ENCODE results near the gene TDO2.

The TDO2 gene

DNA sequence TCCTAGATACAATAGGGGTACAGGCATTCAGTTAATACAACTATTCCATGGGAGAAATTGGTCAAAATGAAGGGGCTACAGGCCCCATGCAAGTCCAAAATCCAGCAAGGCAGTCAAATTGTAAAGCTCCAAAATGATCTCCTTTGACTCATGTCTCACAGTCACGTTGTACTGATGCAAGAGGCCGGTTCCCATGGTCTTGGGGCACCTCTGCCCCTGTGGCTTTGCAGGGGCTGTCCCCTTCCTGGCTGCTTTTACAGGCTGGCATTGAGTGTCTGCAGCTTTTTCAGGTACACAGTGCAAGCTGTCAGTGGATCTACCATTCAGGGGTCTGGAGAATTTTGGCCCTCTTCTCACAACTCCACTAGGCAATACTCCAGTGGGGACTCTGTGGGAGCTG, 24.9 kb upstream of the TDO2 start:
- in situ Hi-C loops (cut with MboI; ENCODE audit: low pct_unique_long_range_greater_than_20kb, low sequenced_read_pairs, unreplicated experiment): no loop called here
- DNase-seq (ENCODE audit: low spot score): no peak
- TF ChIP-seq CTCF (IDR thresholded peaks at IDR 0.05; ENCODE audit: extremely low read depth, insufficient read depth, missing control alignments): no peak

GRCh38 chr4:155879767-155880166, 23.7 kb upstream of the TDO2 start:
- in situ Hi-C loops (cut with MboI; ENCODE audit: low pct_unique_long_range_greater_than_20kb, low sequenced_read_pairs, unreplicated experiment): no loop called here

GRCh38 chr4:155881555-155881954, 21.9 kb upstream of the TDO2 start:
- no peak for TF ChIP-seq CTCF (IDR thresholded peaks at IDR 0.05; ENCODE audit: extremely low read depth, insufficient read depth, missing control alignments)
- no peak for DNase-seq (ENCODE audit: low spot score)
- in situ Hi-C loops (cut with MboI; ENCODE audit: low pct_unique_long_range_greater_than_20kb, low sequenced_read_pairs, unreplicated experiment): no loop called here

More at GRCh38 chr4:155879767-155880166, 23.7 kb upstream of the TDO2 start:
- DNase-seq (ENCODE audit: low spot score): no peak
- TF ChIP-seq CTCF (IDR thresholded peaks at IDR 0.05; ENCODE audit: extremely low read depth, insufficient read depth, missing control alignments): no peak

GRCh38 chr4:155883895-155884294, 19.6 kb upstream of the TDO2 start:
- TF ChIP-seq CTCF (IDR thresholded peaks at IDR 0.05; ENCODE audit: extremely low read depth, insufficient read depth, missing control alignments): no peak

DNA sequence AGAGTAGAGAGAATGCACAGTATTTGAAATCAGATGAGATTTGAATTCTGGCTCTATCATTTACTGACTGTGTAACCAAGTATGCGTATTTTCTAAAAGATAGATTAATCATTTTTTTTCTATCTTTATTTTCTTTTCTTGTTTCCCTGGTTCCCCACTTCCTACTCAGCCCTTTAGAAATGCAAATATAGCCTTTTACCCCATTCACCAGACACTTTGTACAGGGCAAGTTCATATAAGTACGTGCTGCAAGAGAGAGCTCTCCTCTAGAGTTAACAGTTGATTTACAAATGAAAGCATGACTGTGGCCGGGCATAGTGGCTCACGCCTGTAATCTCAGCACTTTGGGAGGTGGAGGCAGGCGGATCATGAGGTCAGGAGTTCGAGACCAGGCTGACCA, 17.8 kb upstream of the TDO2 start:
- no peak for DNase-seq (ENCODE audit: low spot score)
- no peak for TF ChIP-seq CTCF (IDR thresholded peaks at IDR 0.05; ENCODE audit: extremely low read depth, insufficient read depth, missing control alignments)
- in situ Hi-C loops (cut with MboI; ENCODE audit: low pct_unique_long_range_greater_than_20kb, low sequenced_read_pairs, unreplicated experiment): no loop called here

More at GRCh38 chr4:155883895-155884294, 19.6 kb upstream of the TDO2 start:
- in situ Hi-C loops (cut with MboI; ENCODE audit: low pct_unique_long_range_greater_than_20kb, low sequenced_read_pairs, unreplicated experiment): no loop called here
- DNase-seq (ENCODE audit: low spot score): no peak

DNA sequence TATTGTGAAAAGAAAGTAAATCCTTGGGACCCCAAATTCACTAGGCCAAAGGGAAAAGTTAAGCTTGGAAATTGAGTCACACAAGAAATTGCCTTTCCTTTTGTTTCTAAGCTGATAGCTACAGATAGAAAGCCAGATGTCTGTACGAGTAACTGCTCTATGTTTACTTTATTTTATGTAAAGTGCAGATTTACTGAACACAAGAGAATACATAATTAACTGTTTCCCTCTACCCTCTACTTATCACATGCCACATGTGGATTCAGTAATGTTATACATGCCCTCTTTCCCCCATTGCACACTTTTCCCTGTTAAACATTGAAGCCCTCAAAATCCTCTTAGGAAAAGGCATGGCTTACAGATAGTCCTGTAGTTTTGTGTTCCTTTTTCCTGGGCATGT, 16.5 kb upstream of the TDO2 start:
- TF ChIP-seq CTCF (IDR thresholded peaks at IDR 0.05; ENCODE audit: extremely low read depth, insufficient read depth, missing control alignments): no peak
- DNase-seq (ENCODE audit: low spot score): no peak
- in situ Hi-C loops (cut with MboI; ENCODE audit: low pct_unique_long_range_greater_than_20kb, low sequenced_read_pairs, unreplicated experiment): no loop called here

Measured in GM13977 (cell line).